Endothelial cell of umbilical vein (primary cell): ENCODE measurements around the gene KCNIP1. TPM values are rescaled to one million over a fixed set of nuclear protein-coding genes. Genes with fewer than 3 reads are reported as not detected.

Experiments used
- BruUV-seq: library from RNA; stranded (reverse); fragments of 400-500 nt; replicated peaks from 2 replicates; lab custom pipeline; 2021; lab: Mats Ljungman, UMichigan
- CTCF ChIA-PET: fragments of 300-600, 350-600 bp; sonication (Branson Sonifier 250); formaldehyde crosslinking; loops from one replicate; lab custom pipeline; 2021; ENCODE audit warnings: antibody characterized with exemption, inconsistent platforms; lab: Charles Lee
- POLR2A ChIA-PET: fragments of 300-600, 350-600 bp; sonication (Branson Sonifier 250); formaldehyde crosslinking; loops from one replicate; lab custom pipeline; 2021; ENCODE audit warnings: antibody characterized with exemption, inconsistent platforms; lab: Charles Lee
- DNase-seq: peaks from one replicate; pipeline ENCODE4 v3.0.0-alpha.2; 2011; ENCODE audit warnings: low read depth, low spot score
- FAIRE-seq: peaks from 2 replicates; lab custom pipeline; 2011; peaks lifted over from hg19 to GRCh38; lab: Jason Lieb, UNC
- H2AFZ ChIP-seq: 2 replicates; pipeline ENCODE4 v1.6.0; 2012; ENCODE audit warnings: low read depth, low read length, control low read depth, inconsistent platforms
- H3K27ac ChIP-seq: 2 replicates; pipeline ENCODE4 v1.5.1; 2011; ENCODE audit warnings: low read depth, mild to moderate bottlenecking, control low read depth, low read length, moderate library complexity; ENCODE audit not compliant: insufficient read depth
- H3K27me3 ChIP-seq, 2 experiments: 2 replicates each; pipeline versions ENCODE4 v1.6.0 to v1.6.1; 2011; ENCODE audit warnings: low read length in 2 of 2, mixed read lengths in 1 of 2; ENCODE audit not compliant: control insufficient read depth in 2 of 2, insufficient read depth in 2 of 2
- H3K36me3 ChIP-seq, 2 experiments: 2 replicates in 1 of 2; 3 replicates in 1 of 2; pipeline ENCODE4 v1.5.1; 2011; ENCODE audit warnings: low read length in 2 of 2, mild to moderate bottlenecking in 1 of 2, moderate library complexity in 1 of 2; ENCODE audit not compliant: control insufficient read depth in 2 of 2, insufficient read depth in 2 of 2; ENCODE audit errors: extremely low read depth in 1 of 2
- H3K4me1 ChIP-seq: 3 replicates; pipeline ENCODE4 v1.5.1; 2011; ENCODE audit warnings: mild to moderate bottlenecking, low read length; ENCODE audit not compliant: control insufficient read depth, insufficient read depth; ENCODE audit errors: extremely low read depth
- H3K4me2 ChIP-seq: 2 replicates; pipeline ENCODE4 v1.6.1; 2011; ENCODE audit warnings: low read length, control low read depth, mixed read lengths; ENCODE audit not compliant: insufficient read depth
- H3K4me3 ChIP-seq, 3 experiments: fragments of 200-600 bp in 1 of 3; sonication (generic), shearing (Covaris generic) in 1 of 3; replicated peaks in 1 of 3; 2 replicates each; pipeline ENCODE4 v1.5.1; 2011 to 2016; ENCODE audit warnings: control low read depth in 3 of 3, low read length in 3 of 3, mild to moderate bottlenecking in 2 of 3, inconsistent platforms in 1 of 3, low read depth in 1 of 3, moderate library complexity in 1 of 3; ENCODE audit not compliant: insufficient read depth in 1 of 3
- H3K79me2 ChIP-seq: 2 replicates; pipeline ENCODE4 v1.6.0; 2012; ENCODE audit warnings: low read length, inconsistent platforms; ENCODE audit not compliant: control insufficient read depth, insufficient read depth
- H3K9ac ChIP-seq: replicated peaks from 2 replicates; pipeline ENCODE3; 2011; ENCODE audit warnings: low read length, control low read depth; ENCODE audit not compliant: insufficient read depth; ENCODE audit errors: extremely low read depth
- H3K9me1 ChIP-seq: replicated peaks from 3 replicates; pipeline ENCODE4 v1.6.0; 2011; ENCODE audit warnings: mild to moderate bottlenecking, low read length; ENCODE audit not compliant: control insufficient read depth, insufficient read depth; ENCODE audit errors: extremely low read depth
- H3K9me3 ChIP-seq: replicated peaks from 2 replicates; pipeline ENCODE4 v1.5.1; 2012; ENCODE audit warnings: low read length, inconsistent platforms; ENCODE audit not compliant: control insufficient read depth, insufficient read depth
- H4K20me1 ChIP-seq: replicated peaks from 2 replicates; pipeline ENCODE3; 2011; ENCODE audit warnings: mild to moderate bottlenecking, low read length; ENCODE audit not compliant: control insufficient read depth, insufficient read depth; ENCODE audit errors: extremely low read depth
- CTCF ChIP-seq, 2 donors: IDR thresholded peaks; 1 replicate in 1 of 2; 2 replicates in 1 of 2; pipeline ENCODE4 v1.5.1; 2011; ENCODE audit warnings: low read length in 2 of 2, mild to moderate bottlenecking in 2 of 2, moderate library complexity in 2 of 2, control low read depth in 1 of 2, inconsistent platforms in 1 of 2, low read depth in 1 of 2; ENCODE audit not compliant: insufficient read depth in 1 of 2; ENCODE audit errors: extremely low read depth in 1 of 2
- EZH2 ChIP-seq: IDR thresholded peaks from 2 replicates; pipeline ENCODE4 v1.6.1; 2012; ENCODE audit warnings: borderline replicate concordance, low read depth, mild to moderate bottlenecking, moderate library complexity, low read length, inconsistent platforms; ENCODE audit not compliant: severe bottlenecking
- FOS ChIP-seq: IDR thresholded peaks from 2 replicates; pipeline ENCODE4 v1.6.1; 2011; ENCODE audit warnings: mild to moderate bottlenecking, low read length, moderate library complexity, borderline replicate concordance; ENCODE audit not compliant: insufficient read depth
- GATA2 ChIP-seq: IDR thresholded peaks from 2 replicates; pipeline ENCODE4 v1.7.0; 2011; ENCODE audit warnings: low read depth, mild to moderate bottlenecking, moderate library complexity, mixed read lengths, low read length; ENCODE audit not compliant: insufficient read length, insufficient read depth
- JUN ChIP-seq: IDR thresholded peaks from 2 replicates; pipeline ENCODE4 v1.6.1; 2011; ENCODE audit warnings: borderline replicate concordance, low read depth; ENCODE audit not compliant: insufficient read length, insufficient read depth
- MAX ChIP-seq: IDR thresholded peaks from 2 replicates; pipeline ENCODE4 v1.6.1; 2011; ENCODE audit not compliant: insufficient read depth, insufficient read length
- MYC ChIP-seq: IDR thresholded peaks from one replicate; pipeline ENCODE4 v1.6.1; 2011; ENCODE audit warnings: mild to moderate bottlenecking, low read depth, low read length
- POLR2A ChIP-seq: IDR thresholded peaks from 2 replicates; pipeline ENCODE4 v1.6.1; 2012; ENCODE audit warnings: low read depth, mild to moderate bottlenecking, control low read depth, low read length
- POLR2AphosphoS5 ChIP-seq: IDR thresholded peaks from 2 replicates; pipeline ENCODE4 v1.6.1; 2012; ENCODE audit warnings: low read depth, mild to moderate bottlenecking, control low read depth, low read length, moderate library complexity; ENCODE audit not compliant: insufficient read depth
- dilution Hi-C: fragments of 300-500 bp; cut with MboI; formaldehyde crosslinking; loops from one replicate; pipeline ENCODE4 v1.15.0; 2019; ENCODE audit warnings: low sequenced_read_pairs; ENCODE audit not compliant: extremely low pct_ligation_motif_present
- intact Hi-C: fragments of 100-400 bp; cut with micrococcal nuclease; formaldehyde crosslinking; loops from one replicate; pipeline ENCODE4 v1.10.0; 2022
- polyA plus RNA-seq, 4 experiments: library from polyadenylated mRNA; depleted of rRNA in 3 of 4; stranded (reverse) in 3 of 4; unstranded in 1 of 4; fragments of >200 nt; gene quantifications; 2 replicates each; pipeline versions ENCODE4 v1.2.1 to v1.2.3, GENCODE V29; 2011 to 2012; ENCODE audit warnings: missing spikeins in 1 of 4
- total RNA-seq: library from RNA; stranded (reverse); gene quantifications from 2 replicates; pipeline ENCODE4 v1.2.3, GENCODE V29; 2021

The KCNIP1 gene
- total and polyA plus RNA-seq, 2 donors (not counting 3 experiments of a cell fraction or from before 2014, with no cell fraction given): 0.15 TPM; not detected in 1

DNA sequence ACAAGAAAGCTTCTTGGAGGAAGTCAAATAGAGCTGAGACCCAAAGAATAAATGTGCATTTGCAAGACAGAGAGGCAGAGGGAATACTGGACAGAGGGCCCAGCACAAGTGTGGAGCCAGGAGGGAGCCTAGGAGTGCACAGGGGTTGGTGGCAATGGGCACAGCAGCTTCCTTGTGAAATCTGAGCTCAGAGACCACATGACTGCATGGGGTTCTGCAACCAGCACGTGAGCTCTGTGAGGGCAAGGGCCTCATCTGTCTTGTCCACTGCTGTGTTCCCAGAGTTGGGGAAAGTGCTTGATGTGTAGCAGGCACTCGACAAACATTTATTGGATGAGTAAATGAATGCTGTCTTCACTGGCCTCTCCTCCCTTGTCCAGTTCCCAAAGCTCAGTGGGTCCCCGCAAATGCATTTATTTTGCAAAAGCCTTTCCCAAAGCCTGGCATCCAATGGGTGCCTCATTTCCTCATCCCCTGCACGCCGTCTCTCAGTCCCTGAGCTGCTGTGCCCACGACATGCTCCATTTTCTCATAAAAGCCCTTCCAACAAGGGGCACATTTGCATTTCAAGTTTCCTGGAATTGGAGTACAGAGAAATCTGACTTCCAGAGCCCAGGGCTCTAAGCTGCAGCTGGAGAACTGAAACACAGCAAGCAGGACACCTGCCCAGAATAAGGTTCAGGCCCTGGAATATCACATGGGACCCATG, 58.5 kb downstream of the KCNIP1 start:
- intact Hi-C loops: no loop called here
- no peak overlapping the region for H3K9ac ChIP-seq
- CTCF ChIA-PET: no interaction called here
- no peak overlapping the region for H3K4me3 ChIP-seq
- H3K9me3 ChIP-seq: no peaks in the 10 kb centered on the region
- FAIRE-seq: no peak
- H3K4me2 ChIP-seq: no peak overlapping the region
- DNase-seq: no peak
- no peaks in the 10 kb centered on the region for H3K36me3 ChIP-seq
- H2AFZ ChIP-seq: no peak overlapping the region
- no peak overlapping the region for H3K27ac ChIP-seq
- H3K79me2 ChIP-seq: no peaks in the 10 kb centered on the region
- POLR2A ChIA-PET: interaction anchor here (0.6 kb wide), 1 partner anchor 36 kb away, joined by 3 read pairs; no protein-coding TSS in a partner anchor
- TF ChIP-seq FOS (no peak), EZH2 (no peak), JUN (no peak), CTCF (IDR thresholded peaks at IDR 0.05; ENCODE audit: extremely low read depth in 1 of 2, insufficient read depth in 1 of 2, low read depth in 1 of 2, low read length in 2 of 2) (no peak), MYC (no peak), GATA2 (no peak), POLR2AphosphoS5 (no peak), MAX (no peak), POLR2A (no peak)
- H3K27me3 ChIP-seq: no peaks in the 10 kb centered on the region
- H3K9me1 ChIP-seq: no peaks in the 10 kb centered on the region
- BruUV-seq: no TSS peak
- H4K20me1 ChIP-seq: no peaks in the 10 kb centered on the region
- no peaks in the 10 kb centered on the region for H3K4me1 ChIP-seq
- dilution Hi-C loops: no loop called here
